ENCODE measurements around the gene SPEG. TPM values are rescaled to one million over a fixed set of nuclear protein-coding genes. Genes with fewer than 3 reads are reported as not detected.

SPEG gene
- total and polyA plus RNA-seq, 2 of the 13 experiments (the other 11 are each of a cell fraction or from before 2014, with no cell fraction given) = 0.18 to 0.24 TPM

DNA sequence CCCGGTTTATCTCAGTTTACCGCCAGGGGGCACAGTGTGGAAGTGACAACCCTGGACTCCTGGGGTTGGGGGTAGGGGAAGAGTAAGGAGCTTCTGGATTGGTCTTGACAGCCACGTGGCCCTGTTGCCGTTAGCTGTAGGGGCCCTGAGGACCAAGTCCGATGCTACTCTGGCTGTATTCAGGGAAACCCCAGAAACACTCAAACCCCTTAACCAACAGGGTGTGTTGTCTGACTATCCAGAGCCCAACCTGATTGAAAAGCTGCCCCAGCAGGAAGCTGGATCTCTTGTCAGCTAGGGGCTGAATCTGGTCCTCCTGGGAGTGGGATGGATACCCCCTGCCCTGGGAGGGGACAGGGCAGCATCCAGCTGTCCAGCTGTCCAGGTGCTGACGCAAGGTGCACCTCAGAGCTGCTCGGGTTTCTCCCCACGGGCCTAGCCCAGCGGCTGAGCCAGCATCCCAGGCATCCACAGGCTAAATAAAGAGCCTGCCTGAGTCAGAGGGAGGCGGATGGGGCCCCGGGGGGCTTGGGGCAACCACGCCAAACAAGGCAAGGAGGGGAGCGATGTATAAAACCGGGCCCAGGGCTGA lies 61.0 kb downstream of the SPEG start (continued):
- TF ChIP-seq, protein P1, sequence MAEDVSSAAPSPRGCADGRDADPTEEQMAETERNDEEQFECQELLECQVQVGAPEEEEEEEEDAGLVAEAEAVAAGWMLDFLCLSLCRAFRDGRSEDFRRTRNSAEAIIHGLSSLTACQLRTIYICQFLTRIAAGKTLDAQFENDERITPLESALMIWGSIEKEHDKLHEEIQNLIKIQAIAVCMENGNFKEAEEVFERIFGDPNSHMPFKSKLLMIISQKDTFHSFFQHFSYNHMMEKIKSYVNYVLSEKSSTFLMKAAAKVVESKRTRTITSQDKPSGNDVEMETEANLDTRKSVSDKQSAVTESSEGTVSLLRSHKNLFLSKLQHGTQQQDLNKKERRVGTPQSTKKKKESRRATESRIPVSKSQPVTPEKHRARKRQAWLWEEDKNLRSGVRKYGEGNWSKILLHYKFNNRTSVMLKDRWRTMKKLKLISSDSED (CRISPR knock-in tag; IDR thresholded peaks at IDR 0.05) = no peak
- TF ChIP-seq, protein P2, sequence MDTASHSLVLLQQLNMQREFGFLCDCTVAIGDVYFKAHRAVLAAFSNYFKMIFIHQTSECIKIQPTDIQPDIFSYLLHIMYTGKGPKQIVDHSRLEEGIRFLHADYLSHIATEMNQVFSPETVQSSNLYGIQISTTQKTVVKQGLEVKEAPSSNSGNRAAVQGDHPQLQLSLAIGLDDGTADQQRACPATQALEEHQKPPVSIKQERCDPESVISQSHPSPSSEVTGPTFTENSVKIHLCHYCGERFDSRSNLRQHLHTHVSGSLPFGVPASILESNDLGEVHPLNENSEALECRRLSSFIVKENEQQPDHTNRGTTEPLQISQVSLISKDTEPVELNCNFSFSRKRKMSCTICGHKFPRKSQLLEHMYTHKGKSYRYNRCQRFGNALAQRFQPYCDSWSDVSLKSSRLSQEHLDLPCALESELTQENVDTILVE (CRISPR knock-in tag; IDR thresholded peaks at IDR 0.05) = no peak
- no peak for TF ChIP-seq ZNF383 (CRISPR knock-in tag; IDR thresholded peaks at IDR 0.05; ENCODE audit: borderline replicate concordance)
- no peak for TF ChIP-seq ZNF737 (CRISPR knock-in tag; IDR thresholded peaks at IDR 0.05; ENCODE audit: borderline replicate concordance)
- TF ChIP-seq, protein P3, sequence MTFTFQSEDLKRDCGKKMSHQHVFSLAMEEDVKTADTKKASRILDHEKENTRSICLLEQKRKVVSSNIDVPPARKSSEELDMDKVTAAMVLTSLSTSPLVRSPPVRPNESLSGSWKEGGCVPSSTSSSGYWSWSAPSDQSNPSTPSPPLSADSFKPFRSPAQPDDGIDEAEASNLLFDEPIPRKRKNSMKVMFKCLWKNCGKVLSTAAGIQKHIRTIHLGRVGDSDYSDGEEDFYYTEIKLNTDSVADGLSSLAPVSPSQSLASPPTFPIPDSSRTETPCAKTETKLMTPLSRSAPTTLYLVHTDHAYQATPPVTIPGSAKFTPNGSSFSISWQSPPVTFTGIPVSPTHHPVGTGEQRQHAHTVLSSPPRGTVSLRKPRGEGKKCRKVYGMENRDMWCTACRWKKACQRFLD (CRISPR knock-in tag; IDR thresholded peaks at IDR 0.05; ENCODE audit: borderline replicate concordance) = no peak
- TF ChIP-seq NFRKB (IDR thresholded peaks at IDR 0.05) = no peak
- no peak for TF ChIP-seq DNMT3B (CRISPR knock-in tag; conservative IDR thresholded peaks at IDR 0.05)
- TF ChIP-seq ZNF12 (CRISPR knock-in tag; IDR thresholded peaks at IDR 0.05) = no peak
- no peak for TF ChIP-seq SP140L (CRISPR knock-in tag; IDR thresholded peaks at IDR 0.05; ENCODE audit: borderline replicate concordance)
- no peak for TF ChIP-seq ZKSCAN5 (CRISPR knock-in tag; IDR thresholded peaks at IDR 0.05)
- no peak for TF ChIP-seq ZNF24 (IDR thresholded peaks at IDR 0.05)
- no peak for TF ChIP-seq ZNF557 (CRISPR knock-in tag; IDR thresholded peaks at IDR 0.05)
- TF ChIP-seq ZKSCAN1 (IDR thresholded peaks at IDR 0.05; ENCODE audit: low read length) = no peak
- no peak for TF ChIP-seq ZSCAN21 (CRISPR knock-in tag; IDR thresholded peaks at IDR 0.05; ENCODE audit: borderline replicate concordance)
- TF ChIP-seq SRSF9 (IDR thresholded peaks at IDR 0.05; ENCODE audit: borderline replicate concordance, insufficient read depth, low read depth, low read length, poor library complexity, severe bottlenecking) = no peak
- no peak for TF ChIP-seq ELF1 (CRISPR knock-in tag; IDR thresholded peaks at IDR 0.05)
- no peak for TF ChIP-seq ARHGAP35 (CRISPR knock-in tag; IDR thresholded peaks at IDR 0.05; ENCODE audit: borderline replicate concordance)
- TF ChIP-seq ELF3 (CRISPR knock-in tag; IDR thresholded peaks at IDR 0.05) = peak; percentile 33; the same call in 1 of the 2 replicates
- TF ChIP-seq, protein P4, sequence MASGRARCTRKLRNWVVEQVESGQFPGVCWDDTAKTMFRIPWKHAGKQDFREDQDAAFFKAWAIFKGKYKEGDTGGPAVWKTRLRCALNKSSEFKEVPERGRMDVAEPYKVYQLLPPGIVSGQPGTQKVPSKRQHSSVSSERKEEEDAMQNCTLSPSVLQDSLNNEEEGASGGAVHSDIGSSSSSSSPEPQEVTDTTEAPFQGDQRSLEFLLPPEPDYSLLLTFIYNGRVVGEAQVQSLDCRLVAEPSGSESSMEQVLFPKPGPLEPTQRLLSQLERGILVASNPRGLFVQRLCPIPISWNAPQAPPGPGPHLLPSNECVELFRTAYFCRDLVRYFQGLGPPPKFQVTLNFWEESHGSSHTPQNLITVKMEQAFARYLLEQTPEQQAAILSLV (CRISPR knock-in tag; IDR thresholded peaks at IDR 0.05; ENCODE audit: borderline replicate concordance) = 0 out of 2 replicates have a peak, but pooled peaks have one; percentile 35
- TF ChIP-seq FOXP1 (IDR thresholded peaks at IDR 0.05) = no peak
- no peak for TF ChIP-seq FOXP1 (CRISPR knock-in tag; IDR thresholded peaks at IDR 0.05)
- TF ChIP-seq PHF8 (CRISPR knock-in tag; IDR thresholded peaks at IDR 0.05) = no peak
- TF ChIP-seq ZSCAN9 (CRISPR knock-in tag; IDR thresholded peaks at IDR 0.05; ENCODE audit: borderline replicate concordance) = no peak
- TF ChIP-seq, protein P5, sequence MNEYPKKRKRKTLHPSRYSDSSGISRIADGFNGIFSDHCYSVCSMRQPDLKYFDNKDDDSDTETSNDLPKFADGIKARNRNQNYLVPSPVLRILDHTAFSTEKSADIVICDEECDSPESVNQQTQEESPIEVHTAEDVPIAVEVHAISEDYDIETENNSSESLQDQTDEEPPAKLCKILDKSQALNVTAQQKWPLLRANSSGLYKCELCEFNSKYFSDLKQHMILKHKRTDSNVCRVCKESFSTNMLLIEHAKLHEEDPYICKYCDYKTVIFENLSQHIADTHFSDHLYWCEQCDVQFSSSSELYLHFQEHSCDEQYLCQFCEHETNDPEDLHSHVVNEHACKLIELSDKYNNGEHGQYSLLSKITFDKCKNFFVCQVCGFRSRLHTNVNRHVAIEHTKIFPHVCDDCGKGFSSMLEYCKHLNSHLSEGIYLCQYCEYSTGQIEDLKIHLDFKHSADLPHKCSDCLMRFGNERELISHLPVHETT (CRISPR knock-in tag; conservative IDR thresholded peaks at IDR 0.05) = no peak
- no peak for TF ChIP-seq SATB2 (CRISPR knock-in tag; IDR thresholded peaks at IDR 0.05)
- no peak for TF ChIP-seq KLF16 (CRISPR knock-in tag; IDR thresholded peaks at IDR 0.05)
- peak; percentile 90 for TF ChIP-seq XRCC5 (optimal IDR thresholded peaks at IDR 0.05; ENCODE audit: low read length)
- TF ChIP-seq MAFF (IDR thresholded peaks at IDR 0.05; ENCODE audit: low read depth, low read length) = no peak
